Kidney capillary endothelial cell (primary cell): ENCODE results near the gene FOXD3.

Experiments used
- DNase-seq: peaks from one replicate; pipeline ENCODE4 v3.0.0-alpha.2; 2018; ENCODE audit warnings: low spot score

FOXD3 gene

DNA sequence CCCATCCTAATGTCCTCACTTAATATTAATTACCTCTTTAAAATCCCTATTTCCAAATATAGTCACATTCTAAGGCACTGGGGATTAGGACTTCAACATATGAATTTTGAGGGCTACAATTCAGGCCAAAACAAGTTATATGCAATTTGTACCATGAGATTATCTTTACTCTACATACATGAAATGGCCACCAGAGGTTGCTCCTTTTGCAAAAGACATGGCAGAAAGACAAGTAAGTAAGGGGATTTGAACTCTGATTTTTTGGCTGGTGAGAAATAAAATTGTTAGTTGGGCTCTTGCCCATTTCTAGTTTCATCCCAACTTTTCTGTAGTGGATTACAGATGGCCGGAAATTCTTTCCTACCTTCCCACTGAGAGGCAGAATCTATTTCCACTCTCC is 40.2 kb downstream of the FOXD3 start:
- no peak for DNase-seq

DNA sequence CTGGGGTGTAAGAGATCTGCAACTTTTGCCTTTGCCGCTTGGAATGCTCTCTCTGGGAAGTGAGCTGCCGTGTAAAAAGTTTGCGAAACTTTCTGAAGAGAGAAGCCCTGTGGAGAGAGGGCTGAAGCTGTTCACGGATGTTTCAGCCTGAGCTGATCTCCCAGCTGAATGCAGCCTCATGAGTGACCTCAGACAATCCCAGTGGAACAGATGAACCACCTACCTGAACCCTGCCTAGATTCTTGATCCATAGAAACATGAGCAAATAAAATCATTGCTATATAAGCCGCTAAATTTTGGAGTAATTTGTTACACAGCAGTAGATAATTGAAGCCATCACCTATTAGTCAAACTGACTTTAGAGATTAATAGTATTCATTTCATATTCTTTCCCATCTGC is 40.6 kb downstream of the FOXD3 start:
- no peak for DNase-seq

GRCh38 chr1:63366908-63367214 is 44.5 kb downstream of the FOXD3 start:
- no peak for DNase-seq

GRCh38 chr1:63367215-63368103 is 45.1 kb downstream of the FOXD3 start, which contains the start of gene ALG6:
ALG6 (plus strand) TSS chr1:63367627; CDS start chr1:63370978, 3,351 bp downstream.
- DNase-seq, result peak; percentile 90

DNA sequence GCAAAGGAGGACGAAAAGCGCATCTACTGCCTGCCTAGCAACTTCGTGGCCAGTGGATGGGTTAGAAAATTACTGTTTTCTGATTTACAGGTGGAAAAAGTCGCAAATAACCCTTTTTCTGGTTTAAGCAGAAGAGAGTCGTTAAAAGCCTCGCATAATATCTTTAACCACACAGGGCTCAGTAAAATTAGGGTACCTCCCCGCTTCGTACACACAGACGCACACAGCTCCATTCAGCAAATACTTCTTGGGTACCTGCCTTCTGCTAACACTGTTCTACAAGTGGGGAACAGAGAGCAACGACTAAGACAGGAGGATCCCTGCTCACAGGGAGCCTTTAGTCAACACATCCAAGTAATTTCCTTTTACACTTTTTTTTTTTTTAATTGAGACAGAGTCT is 45.8 kb downstream of the FOXD3 start:
- no peak for DNase-seq
